ENCODE results near the gene OGFOD2.

GRCh38 chr12:122929812-122930211 lies 45.2 kb upstream of the OGFOD2 start:
- no peak for TF ChIP-seq POLR2A (IDR thresholded peaks at IDR 0.05)
- TF ChIP-seq, protein P1, sequence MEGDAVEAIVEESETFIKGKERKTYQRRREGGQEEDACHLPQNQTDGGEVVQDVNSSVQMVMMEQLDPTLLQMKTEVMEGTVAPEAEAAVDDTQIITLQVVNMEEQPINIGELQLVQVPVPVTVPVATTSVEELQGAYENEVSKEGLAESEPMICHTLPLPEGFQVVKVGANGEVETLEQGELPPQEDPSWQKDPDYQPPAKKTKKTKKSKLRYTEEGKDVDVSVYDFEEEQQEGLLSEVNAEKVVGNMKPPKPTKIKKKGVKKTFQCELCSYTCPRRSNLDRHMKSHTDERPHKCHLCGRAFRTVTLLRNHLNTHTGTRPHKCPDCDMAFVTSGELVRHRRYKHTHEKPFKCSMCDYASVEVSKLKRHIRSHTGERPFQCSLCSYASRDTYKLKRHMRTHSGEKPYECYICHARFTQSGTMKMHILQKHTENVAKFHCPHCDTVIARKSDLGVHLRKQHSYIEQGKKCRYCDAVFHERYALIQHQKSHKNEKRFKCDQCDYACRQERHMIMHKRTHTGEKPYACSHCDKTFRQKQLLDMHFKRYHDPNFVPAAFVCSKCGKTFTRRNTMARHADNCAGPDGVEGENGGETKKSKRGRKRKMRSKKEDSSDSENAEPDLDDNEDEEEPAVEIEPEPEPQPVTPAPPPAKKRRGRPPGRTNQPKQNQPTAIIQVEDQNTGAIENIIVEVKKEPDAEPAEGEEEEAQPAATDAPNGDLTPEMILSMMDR (IDR thresholded peaks at IDR 0.05): no peak
